ENCODE data around the gene PPARG.

DNA sequence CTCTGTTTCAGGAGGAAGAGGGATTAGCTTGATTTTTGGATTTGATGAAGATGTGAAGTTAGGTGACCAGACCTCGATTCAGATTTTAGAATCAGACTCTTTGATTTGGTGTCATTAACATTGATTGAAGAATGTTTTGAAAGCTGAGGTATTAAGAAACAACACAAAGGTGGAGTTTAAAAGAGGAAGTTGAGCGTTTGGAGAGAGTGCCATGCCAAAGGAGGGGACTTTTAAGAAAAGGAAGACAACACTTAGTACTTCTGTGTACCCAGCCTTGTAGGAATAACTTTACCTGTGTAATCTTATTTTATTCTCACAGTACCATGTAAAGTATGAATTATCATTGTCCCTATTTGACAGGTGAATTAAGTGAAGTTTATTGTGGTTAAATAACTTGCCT is 34.4 kb downstream of the PPARG start:
- TF ChIP-seq, protein P1, sequence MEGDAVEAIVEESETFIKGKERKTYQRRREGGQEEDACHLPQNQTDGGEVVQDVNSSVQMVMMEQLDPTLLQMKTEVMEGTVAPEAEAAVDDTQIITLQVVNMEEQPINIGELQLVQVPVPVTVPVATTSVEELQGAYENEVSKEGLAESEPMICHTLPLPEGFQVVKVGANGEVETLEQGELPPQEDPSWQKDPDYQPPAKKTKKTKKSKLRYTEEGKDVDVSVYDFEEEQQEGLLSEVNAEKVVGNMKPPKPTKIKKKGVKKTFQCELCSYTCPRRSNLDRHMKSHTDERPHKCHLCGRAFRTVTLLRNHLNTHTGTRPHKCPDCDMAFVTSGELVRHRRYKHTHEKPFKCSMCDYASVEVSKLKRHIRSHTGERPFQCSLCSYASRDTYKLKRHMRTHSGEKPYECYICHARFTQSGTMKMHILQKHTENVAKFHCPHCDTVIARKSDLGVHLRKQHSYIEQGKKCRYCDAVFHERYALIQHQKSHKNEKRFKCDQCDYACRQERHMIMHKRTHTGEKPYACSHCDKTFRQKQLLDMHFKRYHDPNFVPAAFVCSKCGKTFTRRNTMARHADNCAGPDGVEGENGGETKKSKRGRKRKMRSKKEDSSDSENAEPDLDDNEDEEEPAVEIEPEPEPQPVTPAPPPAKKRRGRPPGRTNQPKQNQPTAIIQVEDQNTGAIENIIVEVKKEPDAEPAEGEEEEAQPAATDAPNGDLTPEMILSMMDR (IDR thresholded peaks at IDR 0.05), result no peak
- no peak for TF ChIP-seq POLR2A (IDR thresholded peaks at IDR 0.05)

Data from sigmoid colon (tissue), 3 donors.